ENCODE measurements around the gene MYCBP2. TPM values are rescaled to one million over a fixed set of nuclear protein-coding genes. Genes with fewer than 3 reads are reported as not detected.
"Not testable (repeated sequence)": the region's sequence is repeated elsewhere in the genome, so short reads cannot be mapped to it uniquely, and the experiment has no call there.

MYCBP2 gene
- polyA plus RNA-seq, 1 experiment: 49.4 TPM

DNA sequence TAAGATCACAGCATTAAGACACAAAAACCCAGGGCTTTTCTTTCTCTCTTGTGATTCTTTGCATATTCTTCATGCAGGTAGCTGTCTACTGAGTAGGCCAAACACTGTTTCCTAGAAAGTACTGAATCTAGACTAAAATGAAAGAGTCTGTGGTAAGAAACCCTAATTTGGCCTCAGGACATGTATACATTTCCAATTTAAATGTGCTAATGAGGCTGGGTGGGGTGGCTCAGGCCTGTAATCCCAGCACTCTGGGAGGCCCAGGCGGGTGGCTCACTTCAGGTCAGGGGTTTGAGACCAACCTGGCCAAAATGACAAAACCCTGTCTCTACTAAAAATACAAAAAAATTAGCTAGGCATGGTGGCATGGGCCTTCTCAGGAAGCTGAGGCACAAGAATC, 57.8 kb downstream of the MYCBP2 start:
- no peak for DNase-seq (ENCODE audit: low read depth, low spot score)
- CTCF ChIA-PET: no interaction called here
- no peaks in the 10 kb centered on the region for H3K9me3 ChIP-seq (ENCODE audit: control insufficient read depth, insufficient read depth, low read length)
- TF ChIP-seq, protein P1, sequence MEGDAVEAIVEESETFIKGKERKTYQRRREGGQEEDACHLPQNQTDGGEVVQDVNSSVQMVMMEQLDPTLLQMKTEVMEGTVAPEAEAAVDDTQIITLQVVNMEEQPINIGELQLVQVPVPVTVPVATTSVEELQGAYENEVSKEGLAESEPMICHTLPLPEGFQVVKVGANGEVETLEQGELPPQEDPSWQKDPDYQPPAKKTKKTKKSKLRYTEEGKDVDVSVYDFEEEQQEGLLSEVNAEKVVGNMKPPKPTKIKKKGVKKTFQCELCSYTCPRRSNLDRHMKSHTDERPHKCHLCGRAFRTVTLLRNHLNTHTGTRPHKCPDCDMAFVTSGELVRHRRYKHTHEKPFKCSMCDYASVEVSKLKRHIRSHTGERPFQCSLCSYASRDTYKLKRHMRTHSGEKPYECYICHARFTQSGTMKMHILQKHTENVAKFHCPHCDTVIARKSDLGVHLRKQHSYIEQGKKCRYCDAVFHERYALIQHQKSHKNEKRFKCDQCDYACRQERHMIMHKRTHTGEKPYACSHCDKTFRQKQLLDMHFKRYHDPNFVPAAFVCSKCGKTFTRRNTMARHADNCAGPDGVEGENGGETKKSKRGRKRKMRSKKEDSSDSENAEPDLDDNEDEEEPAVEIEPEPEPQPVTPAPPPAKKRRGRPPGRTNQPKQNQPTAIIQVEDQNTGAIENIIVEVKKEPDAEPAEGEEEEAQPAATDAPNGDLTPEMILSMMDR (IDR thresholded peaks at IDR 0.05; ENCODE audit: low read depth, low read length): no peak
- H3K27me3 ChIP-seq (ENCODE audit: control insufficient read depth, insufficient read depth, low read length): no peaks in the 10 kb centered on the region
- H3K4me3 ChIP-seq (ENCODE audit: low read depth, low read length): no peak overlapping the region
- POLR2A ChIA-PET: no interaction called here
- H3K27ac ChIP-seq (ENCODE audit: low read depth, low read length): no peak overlapping the region

DNA sequence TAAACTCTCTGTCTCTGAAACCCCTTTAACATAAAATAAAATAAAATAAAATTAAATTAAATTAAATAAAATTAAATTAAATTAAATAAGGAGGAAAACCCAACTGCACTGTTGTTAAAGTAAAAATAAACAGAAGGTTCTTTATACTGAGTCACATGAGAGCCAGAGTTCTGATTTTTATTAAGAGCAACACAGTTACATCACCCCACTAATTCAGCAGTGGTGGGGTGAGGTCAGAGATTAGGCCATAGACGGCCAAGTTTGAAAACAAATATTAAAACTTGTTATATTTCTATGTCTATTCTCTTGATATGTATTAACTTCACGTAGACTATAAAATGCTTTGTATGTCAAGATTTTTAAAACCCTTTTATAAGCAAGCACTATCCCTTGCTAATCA, 59.5 kb downstream of the MYCBP2 start:
- Histone ChIP-seq H3K4me3 (ENCODE audit: low read depth, low read length) (no peak overlapping the region), H3K27me3 (ENCODE audit: control insufficient read depth, insufficient read depth, low read length) (no peaks in the 10 kb centered on the region), H3K27ac (ENCODE audit: low read depth, low read length) (no peak overlapping the region), H3K9me3 (ENCODE audit: control insufficient read depth, insufficient read depth, low read length) (no peaks in the 10 kb centered on the region)
- ChIA-PET CTCF (no interaction called here), POLR2A (no interaction called here)
- TF ChIP-seq, protein P1 (IDR thresholded peaks at IDR 0.05; ENCODE audit: low read depth, low read length): no peak
- no peak for DNase-seq (ENCODE audit: low read depth, low spot score)

DNA sequence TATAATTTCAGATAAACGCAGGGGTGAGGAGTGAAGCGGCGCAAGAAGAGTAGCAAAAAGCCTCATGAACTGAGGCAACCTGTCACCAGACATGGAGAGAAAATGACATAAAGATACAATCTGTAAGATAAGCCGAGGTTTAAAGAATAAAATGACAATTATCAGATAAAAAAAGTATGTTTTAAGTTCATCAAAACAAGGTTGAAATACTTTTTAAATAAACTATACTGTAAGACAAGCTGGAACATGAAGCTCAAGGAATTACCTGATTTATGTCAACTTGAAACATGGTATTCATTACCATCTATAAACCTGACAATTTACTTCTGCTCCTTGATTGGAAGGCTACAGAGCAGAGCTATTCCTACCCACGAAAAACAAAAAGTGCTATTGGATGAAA, 61.6 kb downstream of the MYCBP2 start:
- no peaks in the 10 kb centered on the region for H3K9me3 ChIP-seq (ENCODE audit: control insufficient read depth, insufficient read depth, low read length)
- POLR2A ChIA-PET: no interaction called here
- no peak overlapping the region for H3K27ac ChIP-seq (ENCODE audit: low read depth, low read length)
- H3K27me3 ChIP-seq (ENCODE audit: control insufficient read depth, insufficient read depth, low read length): no peaks in the 10 kb centered on the region
- no peak overlapping the region for H3K4me3 ChIP-seq (ENCODE audit: low read depth, low read length)
- TF ChIP-seq, protein P1 (IDR thresholded peaks at IDR 0.05; ENCODE audit: low read depth, low read length): no peak
- DNase-seq (ENCODE audit: low read depth, low spot score): no peak
- CTCF ChIA-PET: interaction anchor here (1.4 to 1.9 kb wide), 2 partner anchors 62 to 213 kb away, joined by 3 to 7 read pairs; partner anchors contain the start of gene MYCBP2

DNA sequence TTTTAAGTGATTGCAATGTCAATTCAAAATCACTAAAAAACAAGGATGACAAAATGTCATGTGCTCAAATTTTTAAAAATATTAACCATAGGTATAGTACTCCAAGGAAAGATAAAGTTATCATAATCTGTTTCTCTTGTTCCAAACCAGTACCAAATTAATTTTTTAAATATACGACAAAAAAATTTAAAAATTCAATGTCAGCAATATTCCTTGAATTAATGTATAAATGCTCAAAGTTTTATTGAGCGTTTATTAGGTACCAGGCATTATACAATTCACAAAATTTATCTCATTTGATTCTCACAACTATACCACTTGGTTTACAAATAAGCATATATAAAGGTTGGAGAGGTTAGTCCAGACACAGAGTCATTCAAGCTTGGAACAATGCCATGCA, 64.7 kb downstream of the MYCBP2 start:
- CTCF ChIA-PET: no interaction called here
- Histone ChIP-seq H3K4me3 (ENCODE audit: low read depth, low read length) (no peak overlapping the region), H3K27ac (ENCODE audit: low read depth, low read length) (no peak overlapping the region), H3K27me3 (ENCODE audit: control insufficient read depth, insufficient read depth, low read length) (no peaks in the 10 kb centered on the region), H3K9me3 (ENCODE audit: control insufficient read depth, insufficient read depth, low read length) (no peaks in the 10 kb centered on the region)
- DNase-seq (ENCODE audit: low read depth, low spot score): no peak
- POLR2A ChIA-PET: no interaction called here
- TF ChIP-seq, protein P1 (IDR thresholded peaks at IDR 0.05; ENCODE audit: low read depth, low read length): no peak

DNA sequence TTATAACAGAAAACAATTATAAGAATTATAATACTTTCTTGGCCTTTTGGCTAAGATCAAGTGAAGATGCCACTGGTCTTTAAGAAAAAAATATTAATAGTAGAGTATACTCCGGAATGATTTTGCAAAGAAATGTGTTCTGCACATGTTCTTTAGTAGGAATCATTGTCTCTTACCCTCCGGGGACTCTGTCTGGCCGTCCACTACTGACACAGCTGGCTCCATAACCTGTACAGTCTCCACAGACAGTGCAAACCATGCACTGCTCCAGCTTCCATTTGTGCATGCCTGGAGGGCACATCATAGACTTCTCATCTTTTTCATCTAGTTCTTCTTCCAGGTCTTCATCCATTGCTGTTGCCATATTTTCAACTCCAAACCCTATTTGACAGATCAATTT, 75.9 kb downstream of the MYCBP2 start:
- ChIA-PET CTCF (no interaction called here), POLR2A (no interaction called here)
- TF ChIP-seq, protein P1 (IDR thresholded peaks at IDR 0.05; ENCODE audit: low read depth, low read length): no peak
- H3K4me3 ChIP-seq (ENCODE audit: low read depth, low read length): no peak overlapping the region
- H3K27me3 ChIP-seq (ENCODE audit: control insufficient read depth, insufficient read depth, low read length): no peaks in the 10 kb centered on the region
- no peak overlapping the region for H3K27ac ChIP-seq (ENCODE audit: low read depth, low read length)
- DNase-seq (ENCODE audit: low read depth, low spot score): no peak
- H3K9me3 ChIP-seq (ENCODE audit: control insufficient read depth, insufficient read depth, low read length): no peaks in the 10 kb centered on the region

DNA sequence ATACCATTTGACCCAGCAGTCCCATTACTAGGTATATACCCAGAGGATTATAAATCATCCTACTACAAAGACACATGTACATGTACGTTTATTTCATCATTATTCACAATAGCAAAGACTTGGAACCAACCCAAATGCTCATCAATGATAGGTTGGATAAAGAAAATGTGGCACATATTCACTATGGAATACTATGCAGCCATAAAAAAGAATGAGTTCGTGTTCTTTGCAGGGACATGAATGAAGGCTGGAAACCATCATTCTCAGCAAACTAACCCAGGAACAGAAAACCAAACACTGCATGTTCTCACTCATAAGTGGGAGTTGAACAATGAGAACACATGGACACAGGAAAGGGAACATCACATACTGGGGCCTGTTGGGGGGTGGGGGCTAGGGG, 81.7 kb downstream of the MYCBP2 start:
- CTCF ChIA-PET; H3K27ac ChIP-seq (ENCODE audit: low read depth, low read length); H3K27me3 ChIP-seq (ENCODE audit: control insufficient read depth, insufficient read depth, low read length); H3K4me3 ChIP-seq (ENCODE audit: low read depth, low read length); POLR2A ChIA-PET; DNase-seq (ENCODE audit: low read depth, low spot score); H3K9me3 ChIP-seq (ENCODE audit: control insufficient read depth, insufficient read depth, low read length): not testable (repeated sequence)

Measured in AG04450 (cell line).